Calu3 (cell line): ENCODE measurements around the gene MYBPC2. TPM values are rescaled to one million over a fixed set of nuclear protein-coding genes. Genes with fewer than 3 reads are reported as not detected.
A peak's percentile ranks its signal among the peaks of the same experiment; 100 is the strongest.

ENCODE experiments used
- BruUV-seq: library from RNA; stranded (reverse); fragments of 400-500 nt; replicated peaks from 2 replicates; lab custom pipeline; 2021; lab: Mats Ljungman, UMichigan
- CTCF ChIA-PET: fragments of 300-600 bp; sonication (Branson Sonifier 250); formaldehyde crosslinking; loops from one replicate; lab custom pipeline; 2022; ENCODE audit warnings: antibody characterized with exemption; lab: Charles Lee
- DNase-seq: peaks from one replicate; pipeline ENCODE4 v3.0.0; 2022
- H3K27ac Mint-ChIP-seq: one replicate; pipeline ENCODE4 v1.8.0; 2022; ENCODE audit warnings: mixed read lengths; ENCODE audit not compliant: unreplicated experiment
- H3K27me3 Mint-ChIP-seq: one replicate; pipeline ENCODE4 v1.8.0; 2022; ENCODE audit warnings: mixed read lengths; ENCODE audit not compliant: unreplicated experiment
- H3K36me3 Mint-ChIP-seq: one replicate; pipeline ENCODE4 v1.8.0; 2022; ENCODE audit warnings: mild to moderate bottlenecking, moderate library complexity, mixed read lengths; ENCODE audit not compliant: insufficient read depth, unreplicated experiment
- H3K4me1 Mint-ChIP-seq: one replicate; pipeline ENCODE4 v1.8.0; 2022; ENCODE audit warnings: mild to moderate bottlenecking, low read depth, mixed read lengths; ENCODE audit not compliant: unreplicated experiment
- H3K4me3 Mint-ChIP-seq: one replicate; pipeline ENCODE4 v1.8.0; 2022; ENCODE audit warnings: mild to moderate bottlenecking, low read depth, moderate library complexity, mixed read lengths; ENCODE audit not compliant: unreplicated experiment
- H3K9me3 Mint-ChIP-seq: one replicate; pipeline ENCODE4 v1.8.0; 2022; ENCODE audit warnings: low read depth, mixed read lengths; ENCODE audit not compliant: unreplicated experiment
- intact Hi-C: fragments of 100-400 bp; cut with micrococcal nuclease; formaldehyde crosslinking; loops from one replicate; pipeline ENCODE4 v1.10.0; 2022; ENCODE audit not compliant: unreplicated experiment
- total RNA-seq: library from RNA; stranded (reverse); gene quantifications from 2 replicates; pipeline ENCODE4 v1.2.3, GENCODE V29; 2022
- TF ChIP-seq, protein P1 (sequence below): fragments of 200-600 bp; IDR thresholded peaks from one replicate; pipeline ENCODE4 v1.8.0; 2022; ENCODE audit warnings: antibody characterized with exemption; ENCODE audit not compliant: unreplicated experiment

MYBPC2 gene
- total RNA-seq, 1 experiment from 2014 or later = not detected

- CTCF ChIA-PET = no interaction called here
- Mint-ChIP-seq H3K27ac (no peak overlapping the region), H3K4me1 (no peaks in the 10 kb centered on the region), H3K9me3 (no peaks in the 10 kb centered on the region), H3K4me3 (no peak overlapping the region), H3K36me3 (peaks cover 8% of the 10 kb centered on the region), H3K27me3 (no peaks in the 10 kb centered on the region)
- intact Hi-C loops = no loop called here
- no TSS peak for BruUV-seq
- TF ChIP-seq, protein P1, sequence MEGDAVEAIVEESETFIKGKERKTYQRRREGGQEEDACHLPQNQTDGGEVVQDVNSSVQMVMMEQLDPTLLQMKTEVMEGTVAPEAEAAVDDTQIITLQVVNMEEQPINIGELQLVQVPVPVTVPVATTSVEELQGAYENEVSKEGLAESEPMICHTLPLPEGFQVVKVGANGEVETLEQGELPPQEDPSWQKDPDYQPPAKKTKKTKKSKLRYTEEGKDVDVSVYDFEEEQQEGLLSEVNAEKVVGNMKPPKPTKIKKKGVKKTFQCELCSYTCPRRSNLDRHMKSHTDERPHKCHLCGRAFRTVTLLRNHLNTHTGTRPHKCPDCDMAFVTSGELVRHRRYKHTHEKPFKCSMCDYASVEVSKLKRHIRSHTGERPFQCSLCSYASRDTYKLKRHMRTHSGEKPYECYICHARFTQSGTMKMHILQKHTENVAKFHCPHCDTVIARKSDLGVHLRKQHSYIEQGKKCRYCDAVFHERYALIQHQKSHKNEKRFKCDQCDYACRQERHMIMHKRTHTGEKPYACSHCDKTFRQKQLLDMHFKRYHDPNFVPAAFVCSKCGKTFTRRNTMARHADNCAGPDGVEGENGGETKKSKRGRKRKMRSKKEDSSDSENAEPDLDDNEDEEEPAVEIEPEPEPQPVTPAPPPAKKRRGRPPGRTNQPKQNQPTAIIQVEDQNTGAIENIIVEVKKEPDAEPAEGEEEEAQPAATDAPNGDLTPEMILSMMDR = no peak
- DNase-seq = no peak
Observed at GRCh38 chr19:50413096-50413495, 19.6 kb upstream of the MYBPC2 start.

DNA sequence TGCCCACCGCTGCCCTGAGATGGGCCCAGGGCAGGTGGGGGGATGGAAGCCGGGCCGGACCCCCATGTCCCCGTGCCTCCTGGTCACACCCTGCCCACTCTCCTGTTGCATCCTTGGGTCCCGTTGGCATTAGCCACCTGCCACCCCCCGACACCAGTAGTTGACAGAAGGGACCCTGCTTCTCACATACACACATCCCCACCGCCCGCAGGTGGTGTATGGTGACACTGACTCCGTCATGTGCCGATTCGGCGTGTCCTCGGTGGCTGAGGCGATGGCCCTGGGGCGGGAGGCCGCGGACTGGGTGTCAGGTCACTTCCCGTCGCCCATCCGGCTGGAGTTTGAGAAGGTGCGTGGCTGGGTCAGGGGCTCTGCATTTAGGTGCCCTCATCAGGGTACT, 19.2 kb upstream of the MYBPC2 start:
- no TSS peak for BruUV-seq
- H3K27me3 Mint-ChIP-seq = no peaks in the 10 kb centered on the region
- CTCF ChIA-PET = no interaction called here
- H3K9me3 Mint-ChIP-seq = no peaks in the 10 kb centered on the region
- no peak for DNase-seq
- intact Hi-C loops = no loop called here
- no peak overlapping the region for H3K27ac Mint-ChIP-seq
- H3K4me1 Mint-ChIP-seq = no peaks in the 10 kb centered on the region
- TF ChIP-seq, protein P1 = no peak
- H3K4me3 Mint-ChIP-seq = no peak overlapping the region
- peaks cover 8% of the 10 kb centered on the region for H3K36me3 Mint-ChIP-seq

DNA sequence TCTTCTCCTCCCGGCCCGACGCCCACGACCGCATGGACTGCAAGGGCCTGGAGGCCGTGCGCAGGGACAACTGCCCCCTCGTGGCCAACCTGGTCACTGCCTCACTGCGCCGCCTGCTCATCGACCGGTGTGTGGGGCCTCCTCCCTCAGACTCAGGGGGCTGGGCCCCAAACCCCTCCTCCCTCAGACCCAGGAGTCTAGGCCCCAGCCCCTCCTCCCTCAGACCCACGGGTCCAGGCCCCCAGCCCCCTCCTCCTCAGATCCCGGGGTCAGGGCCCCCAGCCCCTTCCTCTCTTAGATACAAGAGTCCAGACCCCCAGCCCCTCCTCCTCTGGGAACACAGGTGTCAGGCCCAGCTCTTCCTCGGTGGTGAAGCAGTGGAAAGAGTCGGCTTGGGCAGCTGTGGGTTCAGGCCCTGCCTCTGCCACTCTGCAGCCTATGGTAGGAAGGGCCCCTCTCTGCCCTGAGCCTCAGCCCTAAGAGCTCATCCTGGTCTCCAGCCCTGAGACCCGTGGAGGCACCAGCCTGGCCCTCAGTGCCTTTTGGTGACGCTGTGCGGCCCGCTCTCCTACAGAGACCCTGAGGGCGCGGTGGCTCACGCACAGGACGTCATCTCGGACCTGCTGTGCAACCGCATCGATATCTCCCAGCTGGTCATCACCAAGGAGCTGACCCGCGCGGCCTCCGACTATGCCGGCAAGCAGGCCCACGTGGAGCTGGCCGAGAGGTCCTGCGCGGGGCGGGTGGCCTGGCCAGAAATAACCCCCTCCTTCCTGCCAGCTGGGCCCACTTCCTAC, 17.6 kb upstream of the MYBPC2 start:
- no peaks in the 10 kb centered on the region for H3K9me3 Mint-ChIP-seq
- H3K27me3 Mint-ChIP-seq = peaks cover 8% of the 10 kb centered on the region
- H3K4me3 Mint-ChIP-seq = no peak overlapping the region
- peaks cover 8% of the 10 kb centered on the region for H3K36me3 Mint-ChIP-seq
- CTCF ChIA-PET = interaction anchor here (1.1 kb wide), 1 partner anchor 16 kb away, joined by 3 read pairs; no protein-coding TSS in a partner anchor
- peak; percentile 45 for DNase-seq
- TF ChIP-seq, protein P1 = peak; percentile 86
- H3K4me1 Mint-ChIP-seq = no peaks in the 10 kb centered on the region
- intact Hi-C loops = no loop called here
- BruUV-seq = no TSS peak
- H3K27ac Mint-ChIP-seq = no peak overlapping the region

- no TSS peak for BruUV-seq
- DNase-seq = no peak
- Mint-ChIP-seq H3K9me3 (no peaks in the 10 kb centered on the region), H3K36me3 (peaks cover 8% of the 10 kb centered on the region), H3K4me1 (no peaks in the 10 kb centered on the region), H3K27ac (no peak overlapping the region), H3K27me3 (peaks cover 13% of the 10 kb centered on the region), H3K4me3 (no peak overlapping the region)
- TF ChIP-seq, protein P1 = no peak
- intact Hi-C loops = no loop called here
- CTCF ChIA-PET = interaction anchor here (1.1 kb wide), 1 partner anchor 16 kb away, joined by 3 read pairs; no protein-coding TSS in a partner anchor
Observed at GRCh38 chr19:50415661-50416033, 17.0 kb upstream of the MYBPC2 start.
